Stimulated activated CD8-positive, alpha-beta memory T cell treated with anti-CD3 and anti-CD28 coated beads, Interleukin-4, amount 100 ng/mL, for 1 hour (primary cell): ENCODE measurements around the gene TYSND1.
"Not testable (repeated sequence)": the region's sequence is repeated elsewhere in the genome, so short reads cannot be mapped to it uniquely, and the experiment has no call there.

Experiments used
- DNase-seq, 2 donors: peaks; one replicate each; pipeline ENCODE4 v3.0.0-alpha.2; 2020; ENCODE audit warnings: low read depth in 2 of 2, low spot score in 1 of 2

Gene TYSND1

DNA sequence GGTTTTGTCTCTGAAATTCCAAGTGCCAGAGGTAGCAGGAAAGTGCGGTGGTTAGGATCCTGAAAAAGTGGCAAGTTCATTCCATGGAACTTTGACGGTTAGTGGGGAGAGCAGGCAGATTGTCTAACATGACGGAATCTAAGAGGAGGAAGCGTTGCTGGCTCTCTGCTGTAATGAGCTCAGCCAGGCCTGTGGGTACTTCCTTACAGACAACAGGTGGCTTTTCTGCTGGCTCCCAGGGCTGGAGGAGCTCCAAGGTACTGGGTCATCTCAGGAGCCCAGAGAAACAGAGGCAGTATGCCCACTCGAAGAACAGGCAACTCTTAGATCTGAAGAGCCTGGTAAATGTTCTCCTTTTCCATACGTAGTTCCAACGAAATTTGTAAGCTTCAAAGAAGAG, 10.8 kb downstream of the TYSND1 start:
- no peak for DNase-seq

GRCh38 chr10:70135046-70135445, 11.5 kb downstream of the TYSND1 start:
- no peak for DNase-seq

DNA sequence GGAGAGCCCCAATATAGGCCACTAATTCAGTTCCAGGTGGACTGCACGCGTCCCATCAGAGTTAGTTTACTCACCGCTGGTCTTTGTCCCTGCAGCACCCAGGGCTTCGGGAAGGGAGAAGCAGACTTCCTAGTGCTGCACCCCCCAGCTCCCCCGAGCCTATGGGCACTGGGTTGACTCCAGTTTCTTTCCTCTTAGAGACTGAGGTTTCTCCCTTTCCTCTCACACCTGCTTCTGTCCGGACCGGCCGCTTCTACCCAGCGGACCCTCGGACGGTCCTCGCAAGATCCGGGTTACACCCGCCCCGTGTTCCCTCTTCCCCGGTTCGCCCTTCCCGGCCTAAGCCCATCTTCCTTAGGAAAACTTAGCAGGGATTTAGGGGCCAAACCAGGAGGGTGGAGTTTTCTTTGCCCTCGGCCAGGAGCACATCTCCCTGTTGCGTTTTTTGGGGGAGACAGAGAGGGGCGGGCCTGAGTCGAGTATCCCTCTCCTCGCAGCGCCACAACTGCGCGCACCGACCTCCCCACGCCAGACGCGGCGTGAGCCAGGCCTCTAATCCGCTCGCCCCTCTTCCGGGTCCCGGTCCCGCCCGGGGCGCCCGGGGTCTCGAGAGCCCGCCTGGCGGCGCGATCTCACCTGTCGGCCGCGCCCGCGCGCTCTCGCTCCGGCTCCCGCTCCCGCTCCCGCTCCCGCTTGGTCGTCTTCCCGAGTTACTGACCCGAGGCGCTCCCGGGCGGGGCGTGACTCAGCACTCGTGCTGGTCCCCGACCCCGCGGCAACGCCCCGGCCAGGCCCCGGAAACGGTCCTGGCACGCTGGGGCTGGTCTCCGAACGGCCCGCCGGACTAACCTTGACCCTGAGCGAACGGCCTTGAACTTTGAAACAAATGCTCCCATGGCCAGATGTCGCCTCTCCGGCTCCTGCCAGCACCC, 14.1 kb downstream of the TYSND1 start, which contains the start of gene AIFM2:
TSS of gene AIFM2 (minus strand) at position 728 of the 932 bp plus-strand sequence. CDS start 8,741 bp downstream, outside the sequence.
- DNase-seq, result peak in 1 of 2 donors; percentile 6

DNA sequence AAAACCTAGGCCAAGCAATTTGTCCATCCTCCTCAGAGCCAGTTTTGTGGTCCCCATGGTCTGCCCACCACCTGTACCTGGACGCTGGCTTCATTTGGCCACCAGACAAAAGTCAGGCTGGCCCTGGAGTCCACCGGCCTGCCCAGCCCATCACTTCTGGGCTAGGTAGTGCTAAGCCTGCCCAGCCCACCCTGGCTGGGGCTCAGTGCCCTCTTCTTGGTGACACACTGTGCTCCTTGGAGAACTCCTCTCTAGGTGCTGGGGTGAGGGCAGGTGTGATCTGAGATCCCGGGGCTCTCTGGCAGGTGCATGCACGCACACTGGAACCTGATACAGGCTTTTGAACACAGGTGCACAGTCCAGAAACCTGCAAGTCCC, 15.0 kb downstream of the TYSND1 start:
- no peak for DNase-seq

DNA sequence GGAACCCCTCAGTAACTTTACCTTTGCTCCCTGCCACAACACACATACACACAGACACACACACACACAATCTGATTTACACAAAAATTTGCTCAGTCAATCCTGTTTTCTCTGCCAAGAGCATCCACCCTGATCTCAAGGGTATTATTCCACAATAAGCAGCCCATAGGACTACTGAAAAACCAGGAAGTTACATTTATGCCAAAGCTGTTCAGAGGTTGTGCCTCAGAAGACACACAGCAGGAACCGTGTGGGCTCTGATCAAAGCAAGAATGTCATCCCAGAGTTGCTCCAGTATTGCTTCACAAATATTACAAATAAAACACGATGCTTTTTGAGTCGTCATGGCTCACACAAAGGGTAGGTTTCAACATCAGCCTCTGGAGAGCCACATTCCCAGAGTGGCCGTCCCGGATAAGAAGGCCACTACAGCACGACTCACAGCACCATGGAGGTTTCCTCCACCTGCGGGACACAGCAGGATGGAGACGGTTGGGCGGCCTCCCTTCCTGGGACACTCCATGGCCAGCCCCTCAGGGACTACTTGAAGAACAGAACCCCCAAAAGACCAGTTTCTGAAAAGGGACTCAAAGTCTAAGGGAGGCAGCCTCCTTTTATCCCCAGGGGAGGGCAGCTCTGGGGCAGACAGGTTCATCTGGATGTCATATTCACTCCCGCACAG, 15.5 kb downstream of the TYSND1 start:
- no peak for DNase-seq

GRCh38 chr10:70126700-70127395, 19.7 kb downstream of the TYSND1 start:
- DNase-seq, result no peak

DNA sequence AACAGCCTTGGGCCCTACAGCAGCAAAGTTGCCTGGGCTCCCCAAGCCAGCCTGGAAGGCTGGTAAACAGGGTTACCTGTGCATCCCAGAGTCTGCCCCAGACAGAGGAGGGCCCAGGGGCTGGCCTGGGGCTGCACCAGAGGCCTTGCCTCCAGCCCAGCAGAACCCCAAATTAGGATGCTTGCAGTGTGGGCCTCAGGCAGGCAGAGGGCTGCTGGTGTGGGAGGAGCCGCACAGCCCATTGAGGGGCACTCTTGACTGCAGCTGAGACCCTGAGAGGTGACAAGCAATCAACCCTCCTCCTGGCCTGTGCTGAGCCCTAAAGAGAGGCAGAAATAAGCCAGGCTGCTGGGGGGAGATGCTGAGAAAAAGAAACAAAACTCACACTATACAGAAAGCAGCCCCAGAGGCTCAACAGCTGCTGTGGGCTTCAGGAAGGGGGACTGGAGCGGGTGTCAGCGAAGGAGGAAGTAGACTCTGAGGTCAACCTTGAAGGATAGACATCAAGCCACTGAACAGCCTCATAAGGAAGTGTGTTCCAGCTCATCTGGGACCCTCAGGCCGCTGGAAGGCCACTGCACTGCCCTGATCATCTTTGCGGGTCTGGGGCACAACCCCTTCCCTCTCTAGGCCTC, 20.5 kb downstream of the TYSND1 start:
- no peak for DNase-seq

DNA sequence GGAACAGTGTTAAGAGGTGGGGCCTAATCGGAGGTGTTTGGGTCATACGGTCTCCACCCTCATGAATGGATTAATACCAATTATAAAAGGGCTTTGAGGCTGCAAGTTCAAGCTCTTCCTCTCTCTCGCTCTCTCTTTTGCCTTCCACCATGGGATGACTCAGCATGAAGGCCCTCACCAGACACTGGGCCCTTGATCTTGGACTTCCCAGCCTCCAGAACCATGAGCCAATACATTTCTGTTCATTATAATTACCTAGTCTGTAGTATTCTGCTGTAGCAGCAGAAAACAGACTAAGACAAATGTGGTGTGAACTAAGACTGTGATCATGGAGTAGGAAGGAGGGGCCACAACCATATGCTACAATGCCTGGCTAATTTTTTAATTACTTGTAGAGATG, 21.6 kb downstream of the TYSND1 start:
- no peak for DNase-seq

DNA sequence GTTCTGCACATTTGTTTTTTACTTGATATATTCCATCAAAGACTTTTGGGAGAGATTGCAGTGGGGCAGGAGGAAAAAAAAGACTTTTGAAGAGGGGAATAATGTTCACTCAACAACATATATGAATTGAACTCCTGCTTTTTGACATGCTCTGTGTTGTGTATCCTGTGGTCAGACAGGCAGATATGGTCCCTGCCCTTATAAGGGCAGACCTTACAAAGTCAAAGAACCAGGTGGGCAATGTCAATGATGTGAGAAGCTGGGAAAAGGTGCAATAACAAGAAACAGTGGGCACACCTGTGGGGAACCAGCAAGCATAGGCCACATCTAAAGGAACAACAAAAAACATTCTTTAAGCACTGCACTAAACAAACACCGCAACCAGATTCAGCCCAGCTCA, 22.1 kb downstream of the TYSND1 start:
- no peak for DNase-seq

- no peak for DNase-seq
Measured at GRCh38 chr10:70123817-70124216, 22.7 kb downstream of the TYSND1 start.

DNA sequence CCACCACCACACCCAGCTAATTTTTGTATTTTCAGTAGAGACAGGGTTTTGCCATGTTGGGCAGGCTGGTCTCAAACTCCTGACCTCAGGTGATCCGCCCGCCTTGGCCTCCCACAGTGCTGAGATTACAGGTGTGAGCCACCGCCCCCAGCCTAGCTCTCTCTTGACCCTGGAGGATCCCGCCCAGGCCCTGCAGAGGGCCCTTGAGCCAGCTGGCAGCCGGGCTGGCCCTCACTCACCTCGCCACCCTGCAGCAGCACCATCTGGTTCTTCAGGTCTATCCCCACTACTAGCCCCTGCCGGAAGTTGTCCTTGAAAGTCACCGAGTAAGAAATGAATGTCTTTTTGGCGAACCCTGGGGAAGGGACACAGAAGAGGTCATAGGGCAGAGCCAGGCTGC, 23.3 kb downstream of the TYSND1 start:
- not testable (repeated sequence) for DNase-seq

GRCh38 chr10:70122742-70123141, 23.8 kb downstream of the TYSND1 start:
- no peak for DNase-seq

- no peak for DNase-seq
Measured at GRCh38 chr10:70121281-70121949, 25.1 kb downstream of the TYSND1 start.

- DNase-seq, result no peak
Measured at GRCh38 chr10:70120417-70120816, 26.1 kb downstream of the TYSND1 start.

GRCh38 chr10:70119623-70120022, 26.9 kb downstream of the TYSND1 start:
- DNase-seq, result no peak

DNA sequence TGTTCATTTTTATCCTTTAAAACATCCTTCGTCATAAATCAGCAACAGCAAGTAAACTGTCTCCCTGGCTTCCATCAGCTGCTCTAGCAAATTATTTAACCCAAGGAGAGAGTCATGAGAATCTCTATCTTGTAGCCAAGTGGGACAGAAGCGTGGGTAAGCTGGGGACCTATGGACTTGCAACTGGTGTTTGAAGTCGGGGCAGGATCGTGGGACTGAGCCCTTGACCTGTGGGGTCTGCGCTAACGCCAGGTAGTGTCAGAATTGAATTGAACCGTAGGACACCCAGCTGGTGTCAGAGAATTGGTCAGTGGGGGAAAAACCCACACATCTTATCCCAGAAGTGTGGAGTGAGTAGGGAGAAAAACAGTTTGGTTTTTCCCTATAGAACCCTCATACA, 27.3 kb downstream of the TYSND1 start:
- no peak for DNase-seq

GRCh38 chr10:70118196-70118595, 28.3 kb downstream of the TYSND1 start:
- no peak for DNase-seq

DNA sequence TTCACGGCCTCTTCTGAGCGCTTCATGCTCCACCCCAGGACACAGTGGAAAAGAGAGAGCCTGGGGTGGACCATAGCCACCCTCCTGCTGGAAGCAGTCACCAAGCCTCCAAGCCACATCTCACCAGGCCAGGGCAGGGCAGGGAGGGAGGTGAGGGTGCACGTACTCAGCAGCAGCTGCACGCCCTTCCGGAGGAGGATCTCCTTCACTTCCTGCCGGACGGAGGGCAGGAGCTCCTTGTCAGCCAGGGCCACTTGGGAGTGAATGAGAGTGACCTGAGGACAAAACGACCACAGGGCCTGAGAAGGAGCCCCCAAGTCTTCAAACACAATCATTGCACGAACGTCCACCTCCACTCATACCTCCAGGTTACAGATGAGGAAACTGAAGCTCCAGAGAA, 28.9 kb downstream of the TYSND1 start:
- no peak for DNase-seq

GRCh38 chr10:70115948-70116682, 30.4 kb downstream of the TYSND1 start:
- DNase-seq, result peak; percentile 23 to 29

DNA sequence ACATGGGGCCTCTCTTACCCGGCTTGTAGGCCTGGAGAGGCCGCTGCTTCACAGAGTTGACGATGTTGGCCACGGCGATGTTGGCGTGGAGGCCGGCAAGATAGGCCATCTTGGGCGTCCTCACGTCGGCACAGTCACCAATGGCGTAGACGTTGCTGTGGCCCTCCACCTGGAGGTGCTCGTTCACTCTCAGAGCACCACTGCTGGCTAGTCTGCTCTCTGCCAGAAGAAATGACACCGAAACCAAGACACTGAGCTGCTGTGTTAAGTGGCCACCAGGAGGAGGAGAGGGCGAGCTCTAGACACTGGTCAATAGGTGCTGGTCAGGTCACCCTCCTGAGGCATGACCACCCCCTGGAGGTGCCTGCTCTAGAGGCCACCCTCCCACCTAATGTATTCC, 31.6 kb downstream of the TYSND1 start:
- DNase-seq, result no peak
